ENCODE measurements around the gene FBLL1. TPM values are rescaled to one million over a fixed set of nuclear protein-coding genes. Genes with fewer than 3 reads are reported as not detected.

Gene FBLL1
- total and polyA plus RNA-seq, 9 of the 15 experiments (the other 6 are each of a cell fraction or from before 2014, with no cell fraction given): not detected

DNA sequence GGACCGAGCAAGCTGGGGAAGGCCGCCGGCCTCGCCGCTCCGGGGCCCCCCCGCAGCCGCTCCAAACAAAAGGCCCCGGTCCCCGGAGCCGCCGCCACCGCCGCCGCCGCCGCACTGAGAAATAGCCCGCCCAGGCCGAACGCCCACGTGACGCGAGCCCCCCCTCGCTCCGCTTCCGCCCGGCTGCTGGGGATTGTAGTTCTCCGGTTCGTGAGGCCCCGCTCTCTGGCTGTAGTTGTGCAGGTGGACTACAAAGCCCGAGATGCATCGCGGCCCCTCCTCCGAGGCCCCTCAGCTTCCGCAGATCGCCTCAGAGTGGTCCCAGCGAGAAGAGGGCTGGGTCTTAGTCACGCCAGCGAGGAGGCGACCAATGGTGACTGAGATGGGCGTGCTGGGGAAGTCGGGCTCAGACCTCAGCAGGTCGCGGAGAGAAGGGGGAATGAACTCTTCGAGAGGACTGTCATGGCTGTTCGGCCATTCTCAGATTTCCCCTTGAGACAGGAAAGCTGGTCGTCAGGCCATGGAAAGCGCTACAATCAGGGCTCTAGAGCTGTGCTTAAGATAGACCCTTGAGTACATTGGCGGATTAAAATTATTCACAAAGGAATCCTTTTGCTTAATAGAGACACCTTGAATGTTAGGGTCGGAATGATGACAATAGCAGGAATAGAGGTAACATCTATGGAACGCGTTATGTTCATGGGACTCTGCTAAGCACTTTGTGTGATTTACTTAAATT is 50.6 kb downstream of the FBLL1 start (continued):
- TF ChIP-seq RAD21 (CRISPR knock-in tag; conservative IDR thresholded peaks at IDR 0.05 in 1 of 2, IDR thresholded peaks at IDR 0.05 in 1 of 2) (0 out of 4 replicates have a peak, but pooled peaks of 1 of the 2 experiments have one; percentile 7), MAFF (IDR thresholded peaks at IDR 0.05; ENCODE audit: low read length) (no peak), TAF7 (tag; IDR thresholded peaks at IDR 0.05) (peak; percentile 67; the same call in 1 of the 2 replicates), ZNF146 (CRISPR knock-in tag; IDR thresholded peaks at IDR 0.05; ENCODE audit: unreplicated experiment) (no peak), SIRT6 (IDR thresholded peaks at IDR 0.05; ENCODE audit: low read depth, low read length) (no peak), SREBF2 (CRISPR knock-in tag; IDR thresholded peaks at IDR 0.05) (no peak), PYGO2 (tag; IDR thresholded peaks at IDR 0.05) (no peak), EGR1 (conservative IDR thresholded peaks at IDR 0.05) (peak; percentile 79), RNF2 (IDR thresholded peaks at IDR 0.05) (peak; percentile 71; the same call in 1 of the 2 replicates), ZNF143 (CRISPR knock-in tag; IDR thresholded peaks at IDR 0.05) (peak; percentile 96), MEF2A (IDR thresholded peaks at IDR 0.05; ENCODE audit: control insufficient read depth, low read depth, low read length) (no peak), ZNF764 (CRISPR knock-in tag; IDR thresholded peaks at IDR 0.05; ENCODE audit: low read depth) (no peak), C11orf30 (IDR thresholded peaks at IDR 0.05; ENCODE audit: low read depth) (no peak), PPARD (CRISPR knock-in tag; IDR thresholded peaks at IDR 0.05) (no peak), FOXK2 (conservative IDR thresholded peaks at IDR 0.05 in 1 of 2, IDR thresholded peaks at IDR 0.05 in 1 of 2; ENCODE audit: low read depth in 2 of 2) (peak in 1 of 2 experiments; percentile 32; a peak in 2 of 4 replicates), ZNF232 (CRISPR knock-in tag; IDR thresholded peaks at IDR 0.05) (no peak), HDAC1 (IDR thresholded peaks at IDR 0.05) (no peak)
- TF ChIP-seq, protein P1, sequence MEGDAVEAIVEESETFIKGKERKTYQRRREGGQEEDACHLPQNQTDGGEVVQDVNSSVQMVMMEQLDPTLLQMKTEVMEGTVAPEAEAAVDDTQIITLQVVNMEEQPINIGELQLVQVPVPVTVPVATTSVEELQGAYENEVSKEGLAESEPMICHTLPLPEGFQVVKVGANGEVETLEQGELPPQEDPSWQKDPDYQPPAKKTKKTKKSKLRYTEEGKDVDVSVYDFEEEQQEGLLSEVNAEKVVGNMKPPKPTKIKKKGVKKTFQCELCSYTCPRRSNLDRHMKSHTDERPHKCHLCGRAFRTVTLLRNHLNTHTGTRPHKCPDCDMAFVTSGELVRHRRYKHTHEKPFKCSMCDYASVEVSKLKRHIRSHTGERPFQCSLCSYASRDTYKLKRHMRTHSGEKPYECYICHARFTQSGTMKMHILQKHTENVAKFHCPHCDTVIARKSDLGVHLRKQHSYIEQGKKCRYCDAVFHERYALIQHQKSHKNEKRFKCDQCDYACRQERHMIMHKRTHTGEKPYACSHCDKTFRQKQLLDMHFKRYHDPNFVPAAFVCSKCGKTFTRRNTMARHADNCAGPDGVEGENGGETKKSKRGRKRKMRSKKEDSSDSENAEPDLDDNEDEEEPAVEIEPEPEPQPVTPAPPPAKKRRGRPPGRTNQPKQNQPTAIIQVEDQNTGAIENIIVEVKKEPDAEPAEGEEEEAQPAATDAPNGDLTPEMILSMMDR (IDR thresholded peaks at IDR 0.05 in 2 of 3, conservative IDR thresholded peaks at IDR 0.05 in 1 of 3; ENCODE audit: insufficient read depth in 2 of 3, low read depth in 1 of 3, low read length in 3 of 3): no peak
- TF ChIP-seq, protein P2, sequence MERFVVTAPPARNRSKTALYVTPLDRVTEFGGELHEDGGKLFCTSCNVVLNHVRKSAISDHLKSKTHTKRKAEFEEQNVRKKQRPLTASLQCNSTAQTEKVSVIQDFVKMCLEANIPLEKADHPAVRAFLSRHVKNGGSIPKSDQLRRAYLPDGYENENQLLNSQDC (CRISPR knock-in tag; IDR thresholded peaks at IDR 0.05): peak; percentile 82; the same call in 1 of the 2 replicates
- TF ChIP-seq, protein P3, sequence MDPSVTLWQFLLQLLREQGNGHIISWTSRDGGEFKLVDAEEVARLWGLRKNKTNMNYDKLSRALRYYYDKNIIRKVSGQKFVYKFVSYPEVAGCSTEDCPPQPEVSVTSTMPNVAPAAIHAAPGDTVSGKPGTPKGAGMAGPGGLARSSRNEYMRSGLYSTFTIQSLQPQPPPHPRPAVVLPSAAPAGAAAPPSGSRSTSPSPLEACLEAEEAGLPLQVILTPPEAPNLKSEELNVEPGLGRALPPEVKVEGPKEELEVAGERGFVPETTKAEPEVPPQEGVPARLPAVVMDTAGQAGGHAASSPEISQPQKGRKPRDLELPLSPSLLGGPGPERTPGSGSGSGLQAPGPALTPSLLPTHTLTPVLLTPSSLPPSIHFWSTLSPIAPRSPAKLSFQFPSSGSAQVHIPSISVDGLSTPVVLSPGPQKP (CRISPR knock-in tag; IDR thresholded peaks at IDR 0.05): no peak
- TF ChIP-seq, protein P4, sequence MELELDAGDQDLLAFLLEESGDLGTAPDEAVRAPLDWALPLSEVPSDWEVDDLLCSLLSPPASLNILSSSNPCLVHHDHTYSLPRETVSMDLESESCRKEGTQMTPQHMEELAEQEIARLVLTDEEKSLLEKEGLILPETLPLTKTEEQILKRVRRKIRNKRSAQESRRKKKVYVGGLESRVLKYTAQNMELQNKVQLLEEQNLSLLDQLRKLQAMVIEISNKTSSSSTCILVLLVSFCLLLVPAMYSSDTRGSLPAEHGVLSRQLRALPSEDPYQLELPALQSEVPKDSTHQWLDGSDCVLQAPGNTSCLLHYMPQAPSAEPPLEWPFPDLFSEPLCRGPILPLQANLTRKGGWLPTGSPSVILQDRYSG (tag; conservative IDR thresholded peaks at IDR 0.05; ENCODE audit: low read depth): no peak
- TF ChIP-seq, protein P5, sequence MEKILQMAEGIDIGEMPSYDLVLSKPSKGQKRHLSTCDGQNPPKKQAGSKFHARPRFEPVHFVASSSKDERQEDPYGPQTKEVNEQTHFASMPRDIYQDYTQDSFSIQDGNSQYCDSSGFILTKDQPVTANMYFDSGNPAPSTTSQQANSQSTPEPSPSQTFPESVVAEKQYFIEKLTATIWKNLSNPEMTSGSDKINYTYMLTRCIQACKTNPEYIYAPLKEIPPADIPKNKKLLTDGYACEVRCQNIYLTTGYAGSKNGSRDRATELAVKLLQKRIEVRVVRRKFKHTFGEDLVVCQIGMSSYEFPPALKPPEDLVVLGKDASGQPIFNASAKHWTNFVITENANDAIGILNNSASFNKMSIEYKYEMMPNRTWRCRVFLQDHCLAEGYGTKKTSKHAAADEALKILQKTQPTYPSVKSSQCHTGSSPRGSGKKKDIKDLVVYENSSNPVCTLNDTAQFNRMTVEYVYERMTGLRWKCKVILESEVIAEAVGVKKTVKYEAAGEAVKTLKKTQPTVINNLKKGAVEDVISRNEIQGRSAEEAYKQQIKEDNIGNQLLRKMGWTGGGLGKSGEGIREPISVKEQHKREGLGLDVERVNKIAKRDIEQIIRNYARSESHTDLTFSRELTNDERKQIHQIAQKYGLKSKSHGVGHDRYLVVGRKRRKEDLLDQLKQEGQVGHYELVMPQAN (IDR thresholded peaks at IDR 0.05; ENCODE audit: borderline replicate concordance): no peak; the same call in 1 of the 2 replicates

Data from K562 (cell line).